ENCODE data around the gene REV3L.

DNA sequence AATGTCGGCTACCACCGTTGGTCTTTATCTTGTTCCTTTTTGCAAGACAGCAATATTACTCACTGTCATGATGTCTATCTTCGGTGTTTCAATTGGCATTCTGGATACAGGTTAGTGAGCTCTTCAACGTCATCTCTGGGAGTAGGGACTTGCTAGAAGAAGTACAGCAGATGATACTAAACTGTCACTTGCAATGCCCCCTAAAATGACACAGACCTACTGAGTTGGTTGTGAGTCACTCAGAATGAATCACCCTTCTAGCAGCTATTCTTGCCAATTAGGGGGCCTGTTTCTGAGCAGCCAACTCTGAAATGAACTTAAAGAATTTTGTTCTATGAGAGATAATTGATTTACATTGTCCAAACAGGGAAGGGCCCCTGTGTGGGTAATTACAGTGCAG, 219.2 kb downstream of the REV3L start:
- TF ChIP-seq, protein P1, sequence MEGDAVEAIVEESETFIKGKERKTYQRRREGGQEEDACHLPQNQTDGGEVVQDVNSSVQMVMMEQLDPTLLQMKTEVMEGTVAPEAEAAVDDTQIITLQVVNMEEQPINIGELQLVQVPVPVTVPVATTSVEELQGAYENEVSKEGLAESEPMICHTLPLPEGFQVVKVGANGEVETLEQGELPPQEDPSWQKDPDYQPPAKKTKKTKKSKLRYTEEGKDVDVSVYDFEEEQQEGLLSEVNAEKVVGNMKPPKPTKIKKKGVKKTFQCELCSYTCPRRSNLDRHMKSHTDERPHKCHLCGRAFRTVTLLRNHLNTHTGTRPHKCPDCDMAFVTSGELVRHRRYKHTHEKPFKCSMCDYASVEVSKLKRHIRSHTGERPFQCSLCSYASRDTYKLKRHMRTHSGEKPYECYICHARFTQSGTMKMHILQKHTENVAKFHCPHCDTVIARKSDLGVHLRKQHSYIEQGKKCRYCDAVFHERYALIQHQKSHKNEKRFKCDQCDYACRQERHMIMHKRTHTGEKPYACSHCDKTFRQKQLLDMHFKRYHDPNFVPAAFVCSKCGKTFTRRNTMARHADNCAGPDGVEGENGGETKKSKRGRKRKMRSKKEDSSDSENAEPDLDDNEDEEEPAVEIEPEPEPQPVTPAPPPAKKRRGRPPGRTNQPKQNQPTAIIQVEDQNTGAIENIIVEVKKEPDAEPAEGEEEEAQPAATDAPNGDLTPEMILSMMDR (conservative IDR thresholded peaks at IDR 0.05 in 1 of 2, IDR thresholded peaks at IDR 0.05 in 1 of 2; ENCODE audit: low read depth in 1 of 2, low read length in 2 of 2): no peak
- no peak for TF ChIP-seq EZH2 (IDR thresholded peaks at IDR 0.05; ENCODE audit: low read length, missing control alignments)

Data from fibroblast of lung (primary cell).